ENCODE results near the gene LRP1.

Gene LRP1

GRCh38 chr12:57223191-57224165, 95.2 kb downstream of the LRP1 start:
- DNase-seq (ENCODE audit: low spot score) = no peak

GRCh38 chr12:57224278-57224972, 96.1 kb downstream of the LRP1 start:
- no peak for DNase-seq (ENCODE audit: low spot score)

DNA sequence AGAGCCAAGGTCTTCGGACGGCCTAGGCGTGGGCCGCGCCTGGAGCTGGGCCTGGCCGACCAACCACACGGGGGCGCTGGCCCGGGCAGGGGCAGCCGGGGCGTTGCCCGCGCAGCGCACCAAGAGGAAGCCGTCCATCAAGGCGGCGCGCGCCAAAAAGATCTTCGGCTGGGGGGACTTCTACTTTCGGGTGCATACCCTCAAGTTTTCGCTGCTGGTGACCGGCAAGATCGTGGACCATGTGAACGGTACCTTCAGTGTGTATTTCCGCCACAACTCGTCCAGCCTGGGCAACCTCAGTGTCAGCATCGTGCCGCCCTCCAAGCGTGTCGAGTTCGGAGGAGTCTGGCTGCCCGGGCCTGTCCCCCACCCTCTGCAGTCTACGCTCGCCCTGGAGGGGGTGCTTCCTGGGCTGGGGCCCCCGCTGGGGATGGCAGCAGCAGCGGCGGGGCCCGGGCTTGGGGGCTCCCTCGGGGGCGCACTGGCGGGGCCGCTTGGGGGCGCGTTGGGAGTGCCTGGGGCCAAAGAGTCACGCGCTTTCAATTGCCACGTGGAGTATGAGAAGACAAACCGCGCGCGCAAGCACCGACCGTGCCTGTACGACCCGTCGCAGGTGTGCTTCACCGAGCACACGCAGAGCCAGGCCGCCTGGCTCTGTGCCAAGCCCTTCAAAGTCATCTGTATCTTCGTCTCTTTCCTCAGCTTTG, 96.8 kb downstream of the LRP1 start:
- no peak for DNase-seq (ENCODE audit: low spot score)

DNA sequence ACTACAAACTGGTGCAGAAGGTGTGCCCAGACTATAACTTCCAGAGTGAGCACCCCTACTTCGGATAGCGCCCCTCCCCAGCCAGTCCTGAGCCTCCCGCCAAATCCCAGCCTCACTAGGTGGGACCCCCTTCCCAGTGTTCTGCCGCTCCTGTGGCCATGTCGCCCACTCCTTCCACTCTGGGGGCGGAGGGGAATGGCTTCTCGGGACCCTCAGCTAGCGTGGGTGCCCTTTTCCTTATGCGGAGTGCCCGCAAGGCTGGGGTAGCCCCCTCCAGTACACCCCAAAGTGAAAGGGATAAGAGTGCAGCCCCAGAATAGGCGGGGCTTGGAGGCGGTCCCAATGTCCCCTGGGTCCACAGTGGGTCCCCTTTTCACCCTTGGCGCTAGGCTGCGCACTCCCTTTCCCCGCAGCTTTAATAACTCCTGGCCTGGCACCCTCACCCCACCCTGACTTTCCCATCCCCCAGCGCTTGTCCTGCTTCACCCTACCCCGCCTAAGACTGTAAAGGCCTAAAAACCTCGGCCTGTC, 97.5 kb downstream of the LRP1 start:
- DNase-seq (ENCODE audit: low spot score) = no peak

DNA sequence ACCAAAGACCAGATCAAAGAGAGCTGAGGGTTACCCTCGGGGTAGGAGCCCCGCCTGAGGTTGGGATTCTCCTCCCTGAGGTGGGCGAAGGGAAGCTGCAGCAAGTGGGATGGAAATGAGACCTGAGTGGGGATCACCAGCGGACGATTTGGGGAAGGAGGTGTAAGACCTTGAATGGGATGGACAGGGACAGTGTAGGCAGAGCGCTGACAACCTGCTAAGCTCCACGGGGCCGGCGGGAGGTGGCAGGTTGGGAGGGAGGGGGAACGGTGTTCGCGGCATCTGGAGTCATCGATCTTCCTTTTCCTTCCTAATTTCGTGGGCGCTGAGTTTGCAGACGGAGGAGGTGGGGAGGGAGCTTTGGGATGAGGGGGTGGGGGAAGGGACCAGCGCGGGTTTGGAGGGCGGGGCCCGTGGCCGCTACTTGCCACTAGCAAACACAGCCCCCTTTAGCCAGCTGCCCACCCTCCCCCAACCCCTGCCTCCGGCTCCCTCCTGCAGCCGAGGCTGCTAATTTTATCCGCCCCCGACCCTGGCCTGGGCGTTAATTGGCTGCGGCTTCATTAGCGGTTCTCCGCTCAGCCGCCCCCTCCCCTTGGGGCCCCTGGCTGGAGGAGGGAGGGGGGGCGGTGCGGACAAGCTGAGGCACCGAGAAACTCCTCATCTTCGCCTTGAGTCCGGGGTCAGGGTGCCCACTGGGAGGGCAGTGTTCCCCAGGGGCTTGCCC, 98.5 kb downstream of the LRP1 start:
- no peak for DNase-seq (ENCODE audit: low spot score)

DNA sequence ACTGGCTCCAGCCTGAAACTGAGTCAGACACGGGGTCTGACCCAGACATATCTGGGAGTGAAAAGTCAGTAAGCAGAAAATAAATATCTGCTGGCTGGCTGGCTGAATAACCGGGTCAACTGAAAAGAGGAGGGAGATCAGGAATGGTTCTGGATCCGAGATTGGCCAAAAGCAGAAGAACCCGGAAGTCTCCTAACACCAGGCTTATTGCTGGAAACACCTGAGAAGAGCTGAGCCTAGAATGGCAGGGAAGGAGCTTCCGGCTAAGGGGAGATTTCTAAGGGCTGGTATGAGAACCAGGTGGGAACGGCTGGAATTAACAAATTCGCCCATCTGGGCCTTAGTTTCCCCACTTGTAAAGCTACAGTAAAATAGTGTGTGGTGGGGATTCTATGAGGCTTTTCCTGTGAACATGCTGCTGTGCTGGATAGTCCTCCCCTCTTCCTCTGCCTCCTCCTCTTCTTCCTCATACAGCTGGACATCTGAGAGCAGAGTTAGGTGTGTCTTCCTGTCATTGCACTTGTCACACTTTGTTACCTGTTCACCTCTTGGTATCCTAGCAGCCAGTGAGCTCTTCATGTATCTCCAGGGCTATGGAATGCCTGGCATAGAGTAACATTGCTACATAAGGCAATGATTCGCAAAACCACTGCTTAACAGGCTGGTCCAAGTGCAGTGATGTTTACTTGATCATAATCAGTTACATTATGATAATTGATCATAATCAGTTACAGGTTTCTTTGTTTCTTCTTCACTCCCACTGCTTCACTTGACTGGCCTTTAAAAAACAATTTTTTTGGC, 99.2 kb downstream of the LRP1 start:
- DNase-seq (ENCODE audit: low spot score) = no peak

- no peak for DNase-seq (ENCODE audit: low spot score)
Observed at GRCh38 chr12:57229046-57229633, 100.9 kb downstream of the LRP1 start.

DNA sequence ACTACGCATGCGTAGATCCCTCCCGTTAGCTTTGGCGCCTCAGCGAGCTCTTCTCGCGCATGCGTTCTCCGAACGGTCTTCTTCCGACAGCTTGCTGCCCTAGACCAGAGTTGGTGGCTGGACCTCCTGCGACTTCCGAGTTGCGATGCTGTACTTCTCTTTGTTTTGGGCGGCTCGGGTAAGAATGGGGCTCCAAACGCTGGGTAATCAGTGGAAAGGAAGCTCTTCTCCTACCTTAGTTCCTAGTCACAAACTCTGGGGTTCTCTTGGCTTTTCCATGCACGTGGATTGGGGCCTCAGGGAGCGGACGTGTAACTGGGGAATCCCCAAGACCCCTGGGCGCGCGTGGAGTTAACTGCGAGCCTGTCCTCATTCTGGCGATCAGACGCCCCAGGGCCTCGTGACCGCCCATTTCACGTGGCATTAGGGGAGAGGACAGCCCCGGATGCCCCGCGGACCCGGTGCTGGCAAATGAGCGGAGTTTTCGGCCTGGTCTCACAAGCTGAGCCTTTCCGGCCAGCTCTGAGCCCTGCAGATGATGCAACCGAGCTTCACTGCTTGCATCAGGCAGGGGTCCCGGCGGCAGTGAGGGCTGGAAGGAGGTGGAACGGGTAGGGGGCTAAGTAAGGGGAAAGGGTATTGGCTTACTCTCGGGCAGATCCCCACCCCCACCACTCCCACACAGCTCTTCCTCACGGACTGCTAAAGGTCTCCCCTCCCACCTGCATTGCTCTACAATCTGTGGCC, 101.5 kb downstream of the LRP1 start, which contains the start of gene SHMT2:
TSS of gene SHMT2 (plus strand) at position 78 of the 747 bp plus-strand sequence. CDS start at position 146, 68 bp downstream.
- DNase-seq (ENCODE audit: low spot score) = peak; percentile 100

DNA sequence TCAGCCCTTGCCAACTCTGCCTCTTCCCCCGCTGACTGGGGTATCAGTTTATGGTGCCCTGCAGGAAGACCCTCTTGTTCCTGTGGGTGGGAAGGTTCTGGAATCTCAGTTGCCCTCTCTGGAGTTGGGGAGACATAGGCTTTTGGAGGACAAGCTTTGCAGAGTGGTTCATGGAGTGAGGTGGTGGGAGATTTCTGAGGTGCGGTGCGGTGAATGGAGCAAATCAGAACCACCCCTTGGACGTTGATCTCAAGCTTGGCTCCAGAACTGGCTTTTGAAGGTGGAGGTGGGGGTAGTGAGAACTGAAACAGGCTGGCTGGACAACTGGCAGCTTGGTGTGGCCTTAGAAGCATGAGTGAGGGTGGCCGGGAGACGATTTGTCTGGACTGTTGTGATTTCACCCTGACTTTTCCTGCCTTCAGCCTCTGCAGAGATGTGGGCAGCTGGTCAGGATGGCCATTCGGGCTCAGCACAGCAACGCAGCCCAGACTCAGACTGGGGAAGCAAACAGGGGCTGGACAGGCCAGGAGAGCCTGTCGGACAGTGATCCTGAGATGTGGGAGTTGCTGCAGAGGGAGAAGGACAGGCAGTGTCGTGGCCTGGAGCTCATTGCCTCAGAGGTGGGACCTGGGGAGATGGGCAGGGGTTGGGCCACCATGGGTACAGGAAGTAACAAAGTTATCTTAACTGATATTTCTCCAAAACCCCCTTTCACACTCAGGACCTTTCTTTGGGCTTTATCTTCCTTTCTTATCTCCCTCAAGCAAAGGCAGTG, 102.3 kb downstream of the LRP1 start:
- DNase-seq (ENCODE audit: low spot score) = no peak

DNA sequence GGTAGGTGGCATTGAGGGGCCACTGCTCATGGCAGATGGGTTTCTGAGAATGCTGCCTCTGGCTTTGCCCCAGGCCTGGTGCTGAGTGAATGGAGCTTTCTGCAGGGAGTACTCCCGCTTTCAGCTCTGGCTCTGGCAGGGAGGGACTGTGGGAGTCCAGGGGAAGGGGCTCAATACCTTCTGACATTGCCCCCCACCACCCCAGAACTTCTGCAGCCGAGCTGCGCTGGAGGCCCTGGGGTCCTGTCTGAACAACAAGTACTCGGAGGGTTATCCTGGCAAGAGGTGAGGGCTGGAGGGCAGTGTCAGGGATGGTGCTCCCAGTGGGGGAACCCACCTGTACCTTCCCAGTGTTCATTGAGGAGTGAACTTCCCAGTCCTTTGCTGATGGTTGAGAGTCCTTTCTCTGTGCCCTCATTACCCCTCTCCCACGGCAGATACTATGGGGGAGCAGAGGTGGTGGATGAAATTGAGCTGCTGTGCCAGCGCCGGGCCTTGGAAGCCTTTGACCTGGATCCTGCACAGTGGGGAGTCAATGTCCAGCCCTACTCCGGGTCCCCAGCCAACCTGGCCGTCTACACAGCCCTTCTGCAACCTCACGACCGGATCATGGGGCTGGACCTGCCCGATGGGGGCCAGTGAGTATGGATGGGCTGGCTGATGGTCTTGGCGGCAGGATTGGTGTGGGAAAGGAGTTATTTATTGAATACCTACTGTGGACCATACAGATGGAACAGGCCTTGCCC, 103.2 kb downstream of the LRP1 start:
- no peak for DNase-seq (ENCODE audit: low spot score)

DNA sequence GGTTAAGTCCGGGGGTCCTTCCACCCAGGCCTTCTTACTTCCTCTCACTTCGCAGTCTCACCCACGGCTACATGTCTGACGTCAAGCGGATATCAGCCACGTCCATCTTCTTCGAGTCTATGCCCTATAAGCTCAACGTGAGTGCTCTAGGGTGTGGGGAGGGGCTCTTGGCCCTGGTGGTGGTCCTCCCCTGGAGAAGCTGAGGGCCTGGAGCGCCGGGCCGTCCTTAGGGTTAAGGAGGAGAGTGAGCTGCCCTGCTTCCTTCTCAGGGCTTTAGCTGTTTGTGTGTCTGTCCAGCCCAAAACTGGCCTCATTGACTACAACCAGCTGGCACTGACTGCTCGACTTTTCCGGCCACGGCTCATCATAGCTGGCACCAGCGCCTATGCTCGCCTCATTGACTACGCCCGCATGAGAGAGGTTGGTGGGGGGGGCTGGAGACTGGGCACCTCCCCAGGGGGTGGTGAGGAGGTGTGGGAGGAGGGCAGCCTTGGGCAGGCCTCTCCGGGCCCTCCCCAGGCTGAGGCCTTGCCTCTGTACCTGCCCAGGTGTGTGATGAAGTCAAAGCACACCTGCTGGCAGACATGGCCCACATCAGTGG, 104.0 kb downstream of the LRP1 start:
- no peak for DNase-seq (ENCODE audit: low spot score)

- DNase-seq (ENCODE audit: low spot score) = no peak
Observed at GRCh38 chr12:57233357-57234232, 105.3 kb downstream of the LRP1 start.

GRCh38 chr12:57234233-57234570, 105.9 kb downstream of the LRP1 start:
- no peak for DNase-seq (ENCODE audit: low spot score)

- DNase-seq (ENCODE audit: low spot score) = no peak
Observed at GRCh38 chr12:57234571-57235016, 106.3 kb downstream of the LRP1 start.

DNA sequence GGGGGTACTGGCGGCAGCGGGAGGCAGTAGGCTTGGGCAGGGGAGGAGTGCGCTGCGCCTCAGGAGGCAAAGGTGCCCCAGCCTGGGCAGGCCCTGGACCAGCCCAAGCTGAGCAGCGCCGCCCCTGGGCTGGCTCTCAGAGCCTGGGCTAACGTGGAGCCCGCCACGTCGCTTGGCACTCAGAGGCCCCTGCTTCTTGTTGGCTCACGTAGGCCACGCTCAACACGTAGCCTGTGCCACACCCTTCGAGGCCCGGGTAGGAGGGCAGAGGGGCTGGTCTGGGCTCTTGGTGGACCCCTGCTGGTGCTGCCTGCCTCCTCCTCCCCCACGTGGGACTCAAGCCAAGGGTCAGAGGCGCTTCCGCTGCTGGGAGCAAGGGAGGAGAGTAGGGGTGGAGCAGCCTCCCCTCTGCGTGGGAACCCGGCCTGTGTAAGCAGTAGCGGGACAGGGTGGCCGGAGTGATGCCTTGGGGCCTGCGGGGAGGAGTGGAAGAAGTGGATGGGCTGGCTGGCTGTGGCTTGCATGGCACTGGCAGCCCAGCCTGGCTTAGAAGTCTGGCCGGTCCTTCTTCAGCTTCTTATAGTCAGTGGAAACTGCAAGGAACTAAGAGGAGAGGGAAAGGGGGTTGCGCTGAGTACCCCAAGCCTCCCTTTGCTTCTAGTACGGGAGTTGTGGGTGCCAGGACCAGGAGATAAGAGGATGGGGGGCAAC, 106.9 kb downstream of the LRP1 start:
- no peak for DNase-seq (ENCODE audit: low spot score)

DNA sequence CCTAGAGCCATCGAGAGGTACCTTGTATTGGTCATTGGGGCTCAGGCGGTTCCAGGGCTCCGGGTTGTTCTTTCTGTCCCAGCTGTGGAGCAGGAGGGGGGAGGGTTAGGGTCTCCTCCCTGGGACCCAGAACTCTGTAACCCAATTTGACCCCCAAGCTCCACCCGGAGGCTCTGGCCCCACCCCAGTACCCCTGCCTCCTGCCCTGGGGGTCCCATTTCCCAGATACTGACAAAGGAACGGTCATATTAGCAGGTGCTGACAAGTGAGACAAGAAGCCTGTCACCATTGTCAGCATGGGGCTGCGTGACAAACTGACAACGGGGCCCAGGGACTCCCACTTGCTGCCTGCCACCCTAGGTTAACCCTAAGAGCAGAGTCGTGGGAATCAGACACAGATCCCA, 107.4 kb downstream of the LRP1 start:
- DNase-seq (ENCODE audit: low spot score) = no peak

All from COLO829 (cell line).